Activated CD8-positive, alpha-beta memory T cell treated with anti-CD3 and anti-CD28 coated beads for 4 hours (primary cell): ENCODE results near the gene DNAJC7.

Experiments used
- DNase-seq, 2 donors: peaks; one replicate each; pipeline ENCODE4 v3.0.0-alpha.2; 2020; ENCODE audit warnings: low read depth in 2 of 2

DNAJC7 gene

DNA sequence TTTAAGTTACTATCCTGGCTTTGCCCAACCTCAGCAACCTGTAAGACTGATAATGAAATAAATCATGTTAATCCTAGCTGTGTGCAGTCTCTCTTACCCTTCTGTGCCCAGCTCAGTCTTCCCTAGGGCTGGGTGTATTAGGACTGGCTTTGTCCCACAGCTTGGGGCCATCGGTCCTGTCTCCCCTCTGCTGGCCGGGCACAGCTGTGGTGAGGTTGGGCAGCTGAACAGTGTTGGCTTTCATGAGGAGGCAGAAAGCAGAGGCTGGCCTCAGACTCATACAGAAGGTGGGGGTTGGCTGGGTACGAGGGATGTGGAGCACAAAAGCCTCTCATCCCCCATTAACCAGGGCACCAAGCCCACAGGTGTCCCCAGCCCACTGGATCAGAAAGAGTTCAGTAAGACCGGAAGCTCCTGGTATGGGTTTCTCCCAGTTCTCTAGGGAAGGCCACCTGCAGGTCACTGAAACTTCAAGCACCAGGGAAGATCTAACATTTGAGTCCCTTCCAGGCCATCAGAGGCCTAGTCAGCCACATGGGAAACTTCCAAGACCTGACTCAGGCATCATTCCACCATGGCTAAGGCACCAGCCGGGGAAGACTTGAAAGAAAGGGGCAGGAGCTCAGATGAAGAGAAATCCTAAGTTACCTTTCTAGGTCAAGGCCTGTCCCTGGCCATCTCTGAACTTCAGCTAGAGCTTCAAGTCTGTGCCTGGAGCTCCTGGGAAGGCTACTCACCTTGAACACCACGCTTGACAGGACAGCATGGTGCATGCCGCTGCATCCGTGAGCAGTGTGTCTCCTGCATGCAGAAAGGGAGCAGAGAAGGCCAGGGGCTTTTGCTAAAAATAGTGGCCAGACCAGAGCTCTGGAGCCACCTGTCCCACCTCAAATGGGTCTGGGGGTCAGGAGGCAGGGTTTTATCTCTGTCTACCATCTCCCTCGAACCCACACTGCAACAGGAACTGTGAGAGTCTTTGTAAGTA is 41.8 kb downstream of the DNAJC7 start:
- DNase-seq: no peak

DNA sequence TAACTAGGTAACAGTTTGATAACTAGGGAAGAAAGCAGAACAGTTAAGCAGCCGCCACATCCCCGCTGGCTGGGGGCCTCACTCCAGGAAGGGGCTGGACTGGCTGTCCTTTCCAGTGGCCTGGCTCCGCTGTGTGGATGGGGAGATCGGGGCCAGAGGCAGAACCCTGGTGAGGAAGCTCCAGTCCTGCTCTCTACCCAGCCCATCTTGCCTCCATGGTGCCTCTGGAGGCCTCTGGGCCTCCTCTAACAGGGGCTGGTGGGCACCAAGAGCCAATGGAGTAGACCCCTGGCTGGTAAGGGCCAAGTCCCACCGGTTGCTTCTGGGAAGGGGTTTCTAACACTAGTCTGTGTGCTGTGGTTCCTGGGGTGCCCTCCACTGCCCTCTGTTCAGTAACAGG is 42.6 kb downstream of the DNAJC7 start:
- DNase-seq: no peak

DNA sequence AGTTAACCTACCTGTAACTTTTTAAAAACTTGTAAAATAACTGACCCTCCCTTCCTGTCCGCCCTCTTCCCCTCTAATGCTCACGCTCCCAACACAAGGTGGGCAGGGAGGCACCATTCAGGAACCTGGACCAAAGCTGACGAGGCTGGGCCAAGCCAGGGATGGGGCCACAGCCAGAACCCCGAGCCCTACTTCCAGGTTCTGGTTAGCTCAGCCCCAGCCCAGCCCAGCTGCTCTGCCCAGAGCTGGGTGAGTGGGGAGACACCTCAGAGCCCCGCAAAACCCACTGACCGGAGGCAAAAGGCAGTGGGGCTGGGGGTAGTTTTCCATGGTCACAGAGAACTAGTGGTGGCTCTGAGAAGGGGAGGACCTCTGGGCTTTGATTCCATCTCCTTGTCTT is 43.2 kb downstream of the DNAJC7 start:
- DNase-seq: no peak

DNA sequence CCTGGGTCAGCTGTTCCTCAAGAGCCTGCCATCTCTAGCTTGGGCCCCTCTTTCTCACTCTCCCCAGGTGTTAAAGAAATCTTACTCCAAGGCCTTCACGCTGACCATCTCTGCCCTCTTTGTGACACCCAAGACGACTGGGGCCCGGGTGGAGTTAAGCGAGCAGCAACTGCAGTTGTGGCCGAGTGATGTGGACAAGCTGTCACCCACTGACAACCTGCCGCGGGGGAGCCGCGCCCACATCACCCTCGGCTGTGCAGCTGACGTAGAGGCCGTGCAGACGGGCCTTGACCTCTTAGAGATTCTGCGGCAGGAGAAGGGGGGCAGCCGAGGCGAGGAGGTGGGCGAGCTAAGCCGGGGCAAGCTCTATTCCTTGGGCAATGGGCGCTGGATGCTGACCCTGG is 43.8 kb downstream of the DNAJC7 start:
- DNase-seq: no peak

DNA sequence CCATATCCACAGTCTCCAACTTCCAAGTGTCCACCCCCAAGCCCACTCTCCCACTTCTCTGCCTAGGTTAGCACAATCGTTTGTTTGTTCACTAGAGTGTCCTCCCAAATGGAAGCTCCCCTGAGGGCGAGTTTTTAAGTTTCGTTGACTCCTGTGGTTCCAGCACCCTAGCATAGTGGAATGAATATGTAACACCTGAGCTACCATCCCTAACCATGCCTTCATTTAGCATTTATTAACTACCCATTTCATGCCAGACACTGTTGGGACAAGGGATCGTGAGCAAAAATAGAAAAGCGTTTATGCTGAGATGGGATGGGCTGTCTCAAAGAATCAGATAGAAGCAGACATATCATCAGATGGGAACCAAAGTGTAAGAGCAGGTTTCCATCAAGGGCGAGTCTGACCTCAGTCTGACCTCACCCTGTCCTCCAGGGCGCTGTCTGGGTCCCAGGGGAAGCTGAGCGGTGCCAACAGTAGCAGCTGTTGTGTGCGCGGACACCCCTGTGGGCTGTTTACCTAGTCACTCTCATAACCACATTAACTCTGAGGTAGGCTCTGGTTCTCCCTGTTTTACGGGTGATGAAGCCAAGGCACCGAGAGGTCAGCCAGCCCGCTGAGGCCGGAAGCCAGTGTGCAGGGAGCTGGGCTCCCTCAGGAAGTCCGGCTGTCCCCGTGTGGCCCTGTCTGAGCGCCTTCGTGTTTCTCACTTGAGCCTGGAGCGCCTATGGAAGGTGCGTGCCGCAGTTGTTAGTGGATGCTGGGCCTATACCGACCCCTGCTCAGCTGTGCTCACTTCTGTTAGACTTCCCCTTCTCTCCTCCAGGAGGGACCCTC is 44.5 kb downstream of the DNAJC7 start:
- no peak for DNase-seq

DNA sequence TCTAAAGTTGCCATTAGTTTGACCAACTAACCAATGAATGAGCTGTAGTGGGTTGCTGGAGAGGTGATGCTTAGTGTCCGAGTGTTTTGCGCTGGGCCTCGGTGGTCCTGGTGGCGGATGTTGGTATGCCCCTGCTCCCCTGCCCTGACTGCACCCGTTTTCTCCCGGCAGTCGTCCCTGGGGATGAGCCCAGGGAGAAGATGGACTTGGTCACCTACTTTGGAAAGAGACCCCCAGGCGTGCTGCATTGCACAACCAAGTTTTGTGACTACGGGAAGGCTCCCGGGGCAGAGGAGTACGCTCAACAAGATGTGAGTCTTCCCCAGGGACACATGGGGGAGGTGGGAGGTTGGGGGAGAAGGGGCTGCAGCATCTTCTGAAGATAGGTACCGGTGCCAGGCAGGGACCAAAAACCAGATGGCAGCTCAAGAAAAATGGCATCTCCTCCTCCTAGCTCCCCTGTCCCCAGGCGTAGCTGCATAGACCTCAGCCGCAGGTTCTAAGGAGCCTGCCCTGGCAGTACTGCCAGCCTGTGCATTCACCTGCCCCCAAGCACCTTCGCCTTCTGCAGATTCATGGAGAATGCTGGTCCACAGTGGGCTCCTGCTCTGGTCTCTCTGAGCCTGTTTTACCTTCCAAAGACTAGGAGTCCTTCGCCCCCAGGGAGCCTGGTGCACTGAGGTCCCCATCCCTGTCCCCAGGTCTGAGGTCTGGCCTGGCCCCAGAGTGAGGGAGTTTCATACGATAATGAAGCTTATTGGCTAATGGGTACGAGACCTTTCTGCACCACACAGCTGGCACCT is 45.3 kb downstream of the DNAJC7 start:
- DNase-seq: no peak

DNA sequence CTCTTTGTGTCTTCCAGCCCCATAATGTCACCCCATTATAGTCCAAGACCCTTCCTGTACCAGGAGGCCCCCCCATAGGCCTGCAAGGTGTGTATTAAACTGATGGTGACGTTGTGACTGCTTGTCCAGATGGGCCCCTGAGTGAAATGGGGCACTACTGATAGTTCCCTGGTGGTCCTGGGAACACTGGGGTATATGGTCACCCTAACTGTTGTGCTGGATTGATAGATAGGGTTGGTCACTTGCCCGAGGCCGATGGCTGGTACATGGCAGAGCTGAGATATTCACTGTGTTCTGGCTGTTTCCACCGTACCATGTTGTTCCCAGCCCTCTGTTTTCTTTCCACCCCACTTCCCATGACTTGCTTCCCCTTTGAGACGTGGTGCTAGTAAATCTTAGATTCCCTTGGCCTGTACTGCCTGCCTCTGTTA is 46.3 kb downstream of the DNAJC7 start:
- DNase-seq: no peak

DNA sequence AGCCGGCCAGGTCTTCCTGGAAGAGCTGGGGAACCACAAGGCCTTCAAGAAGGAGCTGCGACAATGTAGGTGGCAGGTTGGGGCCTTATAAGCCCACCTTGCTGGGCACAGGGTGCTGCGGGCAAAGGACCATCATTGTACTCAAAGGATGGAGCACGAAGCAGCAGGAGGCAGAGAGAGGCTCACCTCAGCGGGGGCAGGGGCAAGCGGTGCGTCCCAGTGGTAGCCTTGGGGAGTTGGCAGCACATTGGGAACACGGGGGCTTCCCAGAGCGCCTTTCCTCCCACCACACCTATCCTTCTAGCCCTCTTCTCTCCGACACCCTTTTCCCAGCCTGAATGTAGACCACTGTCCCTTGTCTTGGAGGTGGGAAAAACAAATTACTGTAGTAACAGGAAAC is 48.6 kb downstream of the DNAJC7 start:
- no peak for DNase-seq

DNA sequence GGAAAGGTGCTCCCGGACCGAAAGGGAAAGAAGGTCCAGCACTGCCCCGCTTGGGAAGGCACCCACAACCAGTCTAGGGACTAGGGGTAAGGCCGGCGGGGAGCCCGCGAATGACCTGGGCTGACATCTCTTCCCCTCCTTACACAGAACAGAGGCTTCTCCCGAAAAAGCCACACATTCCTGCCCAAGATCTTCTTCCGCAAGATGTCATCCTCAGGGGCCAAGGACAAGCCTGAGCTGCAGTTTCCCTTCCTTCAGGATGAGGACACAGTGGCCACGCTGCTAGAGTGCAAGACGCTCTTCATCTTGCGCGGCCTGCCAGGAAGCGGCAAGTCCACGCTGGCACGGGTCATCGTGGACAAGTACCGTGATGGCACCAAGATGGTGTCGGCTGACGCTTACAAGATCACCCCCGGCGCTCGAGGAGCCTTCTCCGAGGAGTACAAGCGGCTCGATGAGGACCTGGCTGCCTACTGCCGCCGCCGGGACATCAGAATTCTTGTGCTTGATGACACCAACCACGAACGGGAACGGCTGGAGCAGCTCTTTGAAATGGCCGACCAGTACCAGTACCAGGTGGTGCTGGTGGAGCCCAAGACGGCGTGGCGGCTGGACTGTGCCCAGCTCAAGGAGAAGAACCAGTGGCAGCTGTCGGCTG is 49.2 kb downstream of the DNAJC7 start:
- DNase-seq: no peak

DNA sequence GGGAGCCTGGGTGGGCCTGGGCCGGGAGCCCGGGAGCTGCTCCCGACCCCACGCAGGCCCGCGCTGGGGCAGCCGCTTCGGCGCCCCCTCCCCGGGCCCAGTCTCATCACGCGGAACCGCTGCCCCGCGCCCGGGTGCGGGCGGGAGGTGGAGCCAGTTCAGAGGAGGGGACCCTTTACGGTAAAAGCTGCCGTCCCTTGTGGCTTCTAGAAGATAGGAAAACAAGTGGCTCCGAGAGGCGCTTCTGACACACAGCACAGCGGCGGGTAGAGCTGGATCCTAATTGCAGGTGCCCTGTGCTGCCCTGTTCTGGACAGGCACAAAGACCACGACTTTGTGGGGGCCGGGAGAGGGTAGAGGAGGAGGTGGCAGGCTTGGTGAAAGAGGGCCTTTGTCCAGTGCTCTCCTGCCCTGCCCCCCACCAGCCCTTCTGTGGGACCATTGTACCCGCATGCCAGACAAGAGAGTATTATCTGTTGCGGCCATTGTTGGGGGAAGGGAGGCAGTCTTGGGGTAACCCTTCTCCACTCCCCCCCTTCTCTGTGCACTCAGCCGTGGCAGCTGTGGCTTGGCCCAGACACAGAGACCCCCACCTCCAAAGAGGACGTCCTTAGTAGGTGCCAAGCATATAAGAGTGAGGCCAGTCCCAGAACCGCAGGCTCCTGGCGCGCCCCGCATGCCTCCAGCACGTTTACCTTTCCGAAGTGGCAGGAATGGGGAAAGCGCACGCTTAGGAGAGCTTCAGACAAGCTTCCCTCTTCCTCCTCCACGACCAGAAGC is 49.9 kb downstream of the DNAJC7 start:
- no peak for DNase-seq

DNA sequence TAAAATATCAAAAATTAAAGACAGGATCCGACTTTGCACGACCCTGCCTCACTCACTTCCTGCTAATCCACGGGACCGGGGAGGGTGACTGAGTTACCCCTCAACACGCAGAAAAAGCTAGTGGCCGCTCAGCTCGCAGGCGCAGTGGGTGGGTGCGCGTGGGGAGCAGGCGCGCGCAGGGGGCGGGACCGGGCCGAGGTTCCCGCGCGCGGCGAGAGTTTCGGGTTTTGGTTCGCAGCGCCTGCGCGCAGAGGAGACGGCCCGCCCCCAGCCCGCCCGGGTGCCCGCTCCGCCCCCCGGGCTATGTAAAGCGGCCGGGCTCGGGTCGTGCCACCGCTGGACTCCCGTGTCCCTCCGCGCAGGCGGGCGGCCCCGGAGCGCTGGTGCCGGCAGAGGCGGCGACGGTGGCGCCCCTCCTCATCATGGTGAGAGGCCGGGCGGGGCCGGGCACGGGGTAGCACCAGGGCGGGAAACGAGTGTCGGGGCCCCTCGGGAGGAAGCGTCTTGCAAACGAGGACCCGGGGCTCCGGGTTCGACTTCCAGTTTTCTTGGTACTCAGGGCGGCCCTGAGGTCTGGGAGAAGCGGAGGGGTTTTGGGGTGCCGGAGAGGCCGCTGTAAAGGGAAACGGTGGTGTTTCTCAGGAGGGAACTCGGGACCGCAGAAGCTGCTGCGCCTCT is 50.6 kb downstream of the DNAJC7 start, which contains the start of gene CNP:
Gene CNP (plus strand): TSS at position 333 of the 678 bp plus-strand sequence. CDS start 90 bp downstream, at position 423.
- peak; percentile 83 to 85 for DNase-seq

DNA sequence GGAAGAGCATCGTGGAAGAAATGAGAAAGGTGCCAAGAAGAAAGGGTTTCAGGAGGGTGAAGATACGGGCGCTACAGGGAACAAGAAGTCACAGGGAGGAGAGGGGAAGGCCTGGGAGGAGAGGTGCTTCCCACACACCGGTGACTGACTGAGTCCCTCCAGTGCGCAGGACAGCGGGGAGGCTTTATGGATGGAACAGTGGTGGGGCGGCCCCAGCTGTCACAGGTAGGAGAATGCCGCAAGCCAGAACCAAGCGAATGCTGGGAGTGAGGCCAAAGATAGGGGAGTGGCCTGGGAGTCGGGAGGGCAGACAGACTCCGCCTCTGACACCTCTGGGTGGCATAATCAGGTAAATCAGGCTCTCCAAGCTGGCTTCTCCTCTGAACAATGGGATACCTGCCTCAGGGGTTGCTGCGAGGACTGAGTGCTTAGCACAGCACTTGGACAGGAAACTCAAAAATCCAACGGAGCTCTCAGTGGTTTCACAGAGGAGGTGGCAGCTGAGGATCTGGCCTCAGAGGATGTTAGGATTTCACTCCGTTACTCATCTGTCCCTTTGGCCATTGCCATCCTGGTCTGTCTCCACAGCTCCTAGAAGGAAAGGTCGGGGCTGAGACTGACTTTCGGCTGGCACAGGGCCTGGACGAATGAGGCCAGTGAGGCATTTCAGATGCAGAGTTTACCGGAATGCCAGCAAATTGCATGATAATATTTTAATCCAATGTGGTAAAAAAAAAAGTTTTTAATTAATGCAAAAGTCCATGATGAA is 51.4 kb downstream of the DNAJC7 start:
- peak; percentile 22 to 30 for DNase-seq

DNA sequence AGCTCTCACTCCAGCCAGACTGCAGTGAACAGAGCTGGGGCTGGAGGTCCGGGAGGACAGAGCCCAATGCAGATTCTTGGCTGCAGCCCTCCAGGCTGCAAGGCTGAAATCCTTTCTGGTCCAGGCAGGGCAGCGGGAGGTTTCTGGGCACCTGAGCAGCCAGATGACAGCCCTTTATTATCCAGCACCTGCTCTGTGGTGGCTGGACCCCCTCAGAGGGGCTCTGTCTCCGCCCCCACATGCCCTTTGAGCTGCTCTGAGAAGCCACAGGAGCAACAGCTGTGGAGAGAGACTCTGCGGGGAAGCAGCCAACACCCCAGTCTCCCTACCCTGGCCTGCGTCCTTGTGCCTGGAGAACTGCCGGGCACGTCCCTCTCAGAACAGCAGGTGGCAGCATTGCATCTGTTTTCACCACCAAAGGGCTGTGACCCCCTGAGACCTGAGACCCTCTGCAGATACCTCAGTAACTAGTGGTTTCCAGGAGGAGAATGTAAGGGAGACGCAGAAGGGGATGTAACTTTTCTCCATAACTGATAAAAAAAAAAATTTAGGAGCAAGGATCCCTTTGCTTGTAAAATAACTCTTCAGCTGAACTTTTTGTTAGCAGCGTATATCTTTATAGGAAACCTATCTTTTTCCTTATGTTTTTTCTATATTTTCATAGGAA is 54.3 kb downstream of the DNAJC7 start:
- DNase-seq: peak; percentile 35 to 48

DNA sequence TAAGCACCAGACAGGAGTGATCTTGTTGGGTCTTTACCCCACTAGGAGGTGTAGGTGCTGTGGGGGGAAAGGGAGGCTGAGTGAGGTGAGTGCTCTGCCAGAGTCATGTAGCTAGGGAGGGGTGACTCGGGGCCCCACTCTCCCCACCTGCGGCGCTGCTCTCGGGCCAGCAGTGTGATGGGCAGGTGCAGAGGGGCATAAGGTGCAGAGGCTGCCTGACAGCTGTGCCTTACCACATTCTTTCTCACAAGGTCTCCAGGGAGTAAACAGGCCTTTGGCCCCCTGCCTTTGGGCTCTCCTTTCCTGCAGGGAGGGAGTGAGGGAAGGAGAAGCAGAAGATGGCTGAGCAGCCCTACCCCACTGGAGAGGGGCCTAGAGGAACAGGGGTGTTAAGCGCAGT is 55.1 kb downstream of the DNAJC7 start:
- DNase-seq: no peak

DNA sequence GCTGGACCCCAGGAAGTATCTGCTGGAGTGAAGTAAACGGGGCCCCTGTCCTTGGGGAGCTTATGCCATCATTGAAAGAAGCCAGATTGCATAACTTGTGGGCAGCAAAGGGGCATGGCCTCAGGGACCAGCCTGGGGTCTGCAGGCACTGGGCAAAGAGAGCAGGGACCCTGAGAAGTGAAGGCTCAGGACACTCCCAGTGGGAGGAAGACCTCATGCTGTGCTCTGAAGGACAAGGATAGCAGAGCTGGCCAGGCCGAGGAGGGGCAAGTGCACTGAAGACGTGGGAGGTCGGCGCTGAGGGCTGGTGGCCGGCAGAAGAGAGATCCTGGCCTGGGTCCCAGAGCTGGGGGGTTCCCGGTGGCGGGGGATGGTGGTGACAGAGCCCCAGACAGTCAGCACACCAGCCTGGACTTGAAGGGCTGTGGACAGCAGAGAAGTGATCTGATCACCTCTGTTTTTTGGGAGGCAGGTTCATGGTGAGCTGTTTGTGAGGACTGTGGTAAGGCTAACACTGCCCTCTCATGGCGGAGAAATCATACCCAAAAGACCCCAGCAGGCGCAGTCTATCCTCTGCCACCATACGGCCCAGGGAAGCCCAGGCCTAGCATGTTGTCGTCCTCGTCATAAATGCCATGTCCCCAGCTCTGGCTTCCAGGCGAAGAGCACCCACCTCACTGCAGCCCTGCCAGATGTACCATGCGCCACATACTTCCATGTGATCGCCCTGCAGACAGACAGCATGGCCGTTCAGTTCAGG is 57.7 kb downstream of the DNAJC7 start:
- DNase-seq: no peak

DNA sequence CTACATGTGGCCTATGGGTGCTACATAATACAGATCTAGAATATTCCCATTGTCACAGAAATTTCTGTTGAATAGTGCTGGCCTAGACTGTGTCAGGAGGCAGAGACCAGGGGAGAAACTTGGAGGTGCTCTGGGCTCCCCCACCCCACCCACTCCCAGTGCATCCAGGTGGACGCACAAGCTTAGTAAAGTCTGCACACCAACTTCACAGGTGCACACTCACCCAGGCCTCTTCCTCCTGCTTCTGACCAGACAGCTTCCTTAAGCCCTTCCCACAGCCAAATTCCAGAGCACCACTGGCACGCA is 58.3 kb downstream of the DNAJC7 start:
- DNase-seq: no peak

DNA sequence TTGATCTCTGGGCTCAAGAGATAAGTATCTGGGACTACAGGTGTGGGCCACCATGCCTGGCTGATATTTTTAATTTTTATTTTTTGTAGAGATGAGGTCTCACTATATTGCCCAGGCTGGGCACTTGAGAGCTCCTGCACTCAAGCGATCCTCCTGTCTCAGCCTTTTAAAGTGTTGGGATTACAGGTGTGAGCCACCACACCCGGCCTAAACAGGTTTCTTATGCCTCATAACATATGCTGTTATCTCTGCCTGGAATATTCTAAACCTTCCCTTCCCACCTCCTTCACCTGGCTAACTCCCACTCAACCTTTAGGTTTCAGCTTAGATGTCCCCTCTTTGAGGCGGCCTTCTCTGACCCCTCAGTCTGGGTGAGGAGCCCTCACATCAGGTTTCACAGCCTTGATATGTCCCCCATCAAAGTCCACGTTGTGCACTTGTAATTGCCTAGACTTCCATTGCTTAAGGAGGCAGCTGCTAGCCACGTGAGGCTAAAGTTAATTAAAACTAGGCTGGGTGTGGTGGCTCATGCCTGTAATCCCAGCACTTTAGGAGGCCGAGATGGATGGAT is 59.3 kb downstream of the DNAJC7 start:
- no peak for DNase-seq
